ENCODE measurements around the gene EFNA2.
A peak's percentile ranks its signal among the peaks of the same experiment; 100 is the strongest.

EFNA2 gene

DNA sequence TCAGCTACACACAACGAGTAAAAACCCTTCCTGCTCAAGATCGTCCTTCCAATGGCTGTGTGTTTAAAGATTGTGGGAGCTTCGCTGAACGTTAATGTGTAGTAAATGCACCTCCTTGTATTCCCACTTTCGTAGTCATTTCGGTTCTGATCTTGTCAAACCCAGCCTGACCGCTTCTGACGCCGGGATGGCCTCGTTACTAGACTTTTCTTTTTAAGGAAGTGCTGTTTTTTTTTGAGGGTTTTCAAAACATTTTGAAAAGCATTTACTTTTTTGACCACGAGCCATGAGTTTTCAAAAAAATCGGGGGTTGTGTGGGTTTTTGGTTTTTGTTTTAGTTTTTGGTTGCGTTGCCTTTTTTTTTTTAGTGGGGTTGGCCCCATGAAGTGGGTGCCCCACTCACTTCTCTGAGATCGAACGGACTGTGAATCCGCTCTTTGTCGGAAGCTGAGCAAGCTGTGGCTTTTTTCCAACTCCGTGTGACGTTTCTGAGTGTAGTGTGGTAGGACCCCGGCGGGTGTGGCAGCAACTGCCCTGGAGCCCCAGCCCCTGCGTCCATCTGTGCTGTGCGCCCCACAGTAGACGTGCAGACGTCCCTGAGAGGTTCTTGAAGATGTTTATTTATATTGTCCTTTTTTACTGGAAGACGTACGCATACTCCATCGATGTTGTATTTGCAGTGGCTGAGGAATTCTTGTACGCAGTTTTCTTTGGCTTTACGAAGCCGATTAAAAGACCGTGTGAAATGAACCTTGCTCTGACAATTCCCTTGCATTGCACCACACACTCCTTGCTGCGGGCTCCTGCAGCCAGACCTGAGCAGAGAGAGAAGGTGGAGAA is 13.0 kb upstream of the EFNA2 start:
- DNase-seq (ENCODE audit: low spot score), result no peak

DNA sequence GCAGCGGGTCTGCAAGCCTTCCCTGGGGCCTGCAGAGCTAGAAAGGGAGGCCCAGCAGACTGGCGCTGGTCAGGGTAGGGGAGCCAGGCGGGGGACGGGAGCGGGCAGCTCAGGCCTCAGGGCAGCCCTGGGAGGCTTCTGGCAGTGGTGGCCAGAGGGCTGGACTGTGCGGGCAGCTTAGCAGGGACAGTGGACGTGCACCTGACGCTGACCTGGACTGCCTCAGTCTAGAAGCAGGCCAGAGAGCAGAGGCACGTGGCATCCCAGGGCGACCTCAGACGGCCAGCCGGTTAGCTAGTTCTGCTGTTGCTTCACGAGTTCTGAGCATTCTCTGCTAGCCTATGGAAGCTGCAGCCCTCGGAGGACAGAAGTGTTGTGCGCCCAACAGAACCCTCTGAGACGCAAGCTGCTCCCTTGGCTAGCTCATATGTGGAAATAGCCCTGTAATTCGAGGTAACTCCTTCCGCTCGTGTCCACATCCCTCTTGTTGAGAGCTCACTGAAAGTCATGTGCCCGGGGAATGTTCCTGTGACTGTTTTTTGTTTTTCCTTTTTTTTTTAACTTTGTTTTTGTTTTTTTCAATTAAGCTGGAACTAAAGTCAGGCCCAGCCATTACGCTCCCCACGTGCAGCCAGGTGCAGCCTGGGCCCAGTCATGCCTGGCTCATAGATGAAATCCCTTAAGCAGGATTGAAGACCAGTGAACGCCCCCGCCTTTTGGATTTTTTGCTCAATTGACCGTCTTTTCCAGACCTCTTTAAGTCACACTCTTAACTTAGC is 12.2 kb upstream of the EFNA2 start:
- DNase-seq (ENCODE audit: low spot score), result no peak

DNA sequence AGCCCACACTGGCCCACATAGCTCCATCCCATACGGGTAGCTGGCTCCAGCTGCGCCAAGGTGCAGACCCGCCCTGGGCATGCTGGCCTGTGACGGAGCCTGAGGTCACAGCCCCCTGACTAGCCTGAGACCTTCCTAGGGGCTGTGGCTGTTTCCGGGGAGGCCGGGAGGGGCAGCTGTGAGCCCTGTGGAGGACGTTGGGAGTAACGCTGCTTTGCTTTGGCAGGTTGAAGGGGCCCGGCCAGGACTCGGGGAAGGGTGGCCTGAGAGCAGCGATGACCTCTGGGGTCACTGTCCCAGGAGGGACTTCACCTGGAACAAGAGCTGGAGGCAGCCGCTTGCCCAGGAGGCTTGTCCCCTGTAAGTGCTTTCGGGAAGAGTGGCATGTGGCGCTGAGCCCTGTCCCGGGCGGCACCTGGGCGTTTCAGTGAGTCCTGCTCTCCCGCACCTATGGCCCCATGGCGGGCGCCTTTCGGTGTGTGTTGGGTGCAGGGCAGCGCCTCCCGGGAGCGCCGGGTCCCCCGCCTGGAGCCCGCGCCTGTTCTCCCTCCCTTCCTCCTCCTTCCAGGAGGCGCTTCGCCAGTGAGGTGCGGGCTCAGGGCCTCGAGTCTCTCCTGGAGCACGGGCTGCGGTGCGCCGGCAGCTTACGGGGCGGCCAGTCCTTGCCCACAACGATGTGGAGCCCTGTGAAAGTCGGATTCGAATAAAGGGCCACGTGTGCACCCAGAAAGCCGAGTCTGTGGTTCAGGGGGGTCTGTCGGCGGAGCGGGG is 11.4 kb upstream of the EFNA2 start:
- DNase-seq (ENCODE audit: low spot score), result no peak

DNA sequence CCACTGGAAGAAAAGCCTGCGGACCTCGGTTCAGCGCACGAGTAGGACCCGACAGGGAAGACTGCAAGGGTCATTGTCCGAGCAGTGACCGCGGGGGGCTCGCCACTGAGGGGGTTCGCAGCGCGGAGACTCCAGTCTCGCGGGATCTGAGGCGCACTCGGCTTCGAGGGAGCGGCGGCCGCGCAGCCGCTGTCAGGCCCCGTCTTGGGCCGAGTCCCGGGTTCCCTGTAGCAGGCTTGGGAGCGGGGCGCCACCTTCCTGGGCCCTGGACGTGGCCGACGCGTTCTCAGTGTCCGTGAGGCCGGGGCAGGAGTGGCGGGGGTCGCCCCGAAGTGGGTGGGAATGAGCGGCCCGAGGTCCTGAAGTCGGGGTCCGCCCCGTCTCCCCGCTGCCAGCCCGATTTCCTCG is 10.8 kb upstream of the EFNA2 start:
- DNase-seq (ENCODE audit: low spot score), result no peak

DNA sequence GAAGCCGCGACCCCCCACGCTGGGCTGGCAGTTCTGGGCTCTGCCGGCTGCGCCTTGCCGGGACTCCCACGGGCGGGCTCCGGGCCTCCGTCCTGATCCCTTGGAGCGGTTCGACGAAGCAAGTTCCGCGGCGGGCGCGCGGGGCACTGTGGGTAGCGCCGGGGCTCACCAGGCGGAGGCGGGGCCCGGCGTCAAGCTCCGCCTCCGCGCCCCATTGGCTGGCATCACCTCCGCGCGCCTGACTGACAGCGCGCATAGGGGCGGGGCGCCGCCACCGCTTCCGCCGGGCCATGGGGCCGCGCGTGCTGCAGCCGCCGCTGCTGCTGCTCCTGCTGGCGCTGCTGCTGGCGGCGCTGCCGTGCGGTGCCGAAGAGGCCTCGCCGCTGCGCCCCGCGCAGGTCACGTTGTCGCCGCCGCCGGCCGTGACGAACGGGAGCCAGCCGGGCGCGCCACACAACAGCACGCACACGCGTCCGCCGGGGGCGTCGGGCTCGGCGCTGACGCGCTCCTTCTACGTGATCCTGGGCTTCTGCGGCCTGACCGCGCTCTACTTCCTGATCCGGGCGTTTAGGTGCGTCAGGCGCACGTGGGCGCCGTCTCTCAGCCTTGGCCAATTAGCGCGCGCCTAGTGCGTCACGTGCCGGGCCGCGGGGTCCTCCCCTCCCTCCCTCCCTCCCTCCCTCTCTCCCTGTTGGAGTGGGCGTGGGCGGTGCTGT is 10.3 kb upstream of the EFNA2 start, which contains the start of gene FAM174C:
Gene FAM174C, plus strand, starts transcription at position 271 of the 716 bp plus-strand sequence. Its CDS starts 20 bp downstream, at position 291.
- peak; percentile 94 for DNase-seq (ENCODE audit: low spot score)

DNA sequence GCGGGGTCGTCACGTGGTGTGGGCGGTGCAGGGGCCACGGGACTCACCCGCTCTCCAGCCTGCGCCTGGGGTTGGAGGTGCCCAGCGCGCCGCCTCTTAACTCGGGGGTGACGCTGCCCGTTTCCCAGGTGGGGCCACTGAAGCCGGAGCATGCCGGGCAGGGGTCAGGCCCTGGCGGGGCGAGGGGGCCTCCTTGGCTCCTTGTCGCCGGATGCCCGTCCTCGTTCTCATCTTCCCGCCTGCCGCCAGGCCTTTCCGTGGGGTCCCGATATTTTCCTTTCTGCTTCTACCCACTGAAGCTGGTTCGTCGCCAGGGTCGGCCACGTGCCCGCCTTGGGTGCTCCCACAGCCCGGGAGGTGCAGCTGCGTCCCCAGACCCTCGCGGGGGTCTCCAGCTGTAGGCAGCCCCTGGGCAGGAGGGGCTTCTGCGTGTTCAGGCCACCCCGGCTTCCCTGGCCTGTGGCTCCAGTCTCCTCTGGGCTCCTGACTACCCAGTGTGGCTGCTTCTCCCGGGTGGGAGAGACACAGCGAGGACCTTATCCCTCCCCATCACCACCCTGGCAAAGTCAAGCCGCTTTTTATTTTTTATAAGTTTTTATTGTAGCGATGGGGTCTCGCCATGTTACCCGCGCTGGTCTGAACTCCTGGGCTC is 9.6 kb upstream of the EFNA2 start:
- peak; percentile 24 for DNase-seq (ENCODE audit: low spot score)

DNA sequence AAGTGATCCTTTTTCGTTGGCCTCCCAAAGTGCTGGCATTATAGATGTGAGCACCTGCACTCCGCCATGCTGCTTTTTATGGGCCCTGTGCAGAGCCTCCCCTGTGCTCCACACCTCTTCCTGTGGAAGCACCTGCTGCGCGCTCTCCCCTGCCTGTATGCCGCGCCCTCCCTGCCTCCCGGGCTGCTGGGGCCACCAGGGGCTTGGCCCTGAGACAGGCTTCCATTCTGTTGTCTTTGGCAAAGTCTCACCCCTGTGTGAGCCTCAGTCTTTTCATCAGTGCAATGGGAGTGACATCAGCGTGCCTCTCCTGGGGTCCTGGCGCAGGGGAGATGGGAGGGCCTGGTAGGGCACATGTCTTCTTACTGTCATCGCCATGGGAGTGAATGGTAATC is 9.0 kb upstream of the EFNA2 start:
- no peak for DNase-seq (ENCODE audit: low spot score)

DNA sequence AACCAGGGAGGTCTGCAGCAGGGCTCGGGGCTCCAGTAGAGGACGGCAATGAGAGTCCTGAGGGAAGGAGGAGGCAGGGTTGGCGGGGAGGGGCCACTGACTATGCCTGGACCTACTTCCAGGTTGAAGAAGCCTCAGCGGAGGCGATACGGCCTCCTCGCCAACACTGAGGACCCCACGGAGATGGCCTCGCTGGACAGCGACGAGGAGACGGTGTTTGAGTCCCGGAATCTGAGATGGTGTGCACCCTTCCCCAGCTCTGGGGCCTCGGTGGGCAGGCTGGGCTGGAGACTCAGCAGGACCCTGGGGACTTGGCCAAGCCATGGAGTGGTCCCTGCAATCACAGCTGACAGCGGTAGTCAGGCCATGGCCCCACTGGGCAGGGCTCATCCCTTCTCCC is 8.6 kb upstream of the EFNA2 start:
- DNase-seq (ENCODE audit: low spot score), result no peak

DNA sequence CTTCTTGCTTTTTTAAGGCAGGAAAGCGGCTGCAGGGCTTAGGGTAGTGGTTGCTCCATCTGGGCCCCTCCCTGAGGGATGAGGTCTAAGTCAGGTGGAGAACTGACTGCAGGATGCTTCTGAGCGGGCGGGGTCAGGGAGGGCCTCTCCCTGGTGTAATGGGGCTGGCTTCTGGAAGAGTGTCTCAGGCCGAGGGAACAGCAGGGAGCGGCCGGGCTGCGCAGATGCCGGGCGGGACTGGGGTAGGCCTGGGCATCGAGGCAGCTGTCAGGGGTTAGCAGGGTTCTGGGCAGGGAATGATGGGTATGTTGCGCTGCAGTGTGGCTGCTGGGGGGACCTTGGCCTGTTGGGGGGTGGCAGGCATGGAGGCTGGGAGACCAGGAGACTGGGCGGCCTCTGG is 7.6 kb upstream of the EFNA2 start:
- DNase-seq (ENCODE audit: low spot score), result no peak

DNA sequence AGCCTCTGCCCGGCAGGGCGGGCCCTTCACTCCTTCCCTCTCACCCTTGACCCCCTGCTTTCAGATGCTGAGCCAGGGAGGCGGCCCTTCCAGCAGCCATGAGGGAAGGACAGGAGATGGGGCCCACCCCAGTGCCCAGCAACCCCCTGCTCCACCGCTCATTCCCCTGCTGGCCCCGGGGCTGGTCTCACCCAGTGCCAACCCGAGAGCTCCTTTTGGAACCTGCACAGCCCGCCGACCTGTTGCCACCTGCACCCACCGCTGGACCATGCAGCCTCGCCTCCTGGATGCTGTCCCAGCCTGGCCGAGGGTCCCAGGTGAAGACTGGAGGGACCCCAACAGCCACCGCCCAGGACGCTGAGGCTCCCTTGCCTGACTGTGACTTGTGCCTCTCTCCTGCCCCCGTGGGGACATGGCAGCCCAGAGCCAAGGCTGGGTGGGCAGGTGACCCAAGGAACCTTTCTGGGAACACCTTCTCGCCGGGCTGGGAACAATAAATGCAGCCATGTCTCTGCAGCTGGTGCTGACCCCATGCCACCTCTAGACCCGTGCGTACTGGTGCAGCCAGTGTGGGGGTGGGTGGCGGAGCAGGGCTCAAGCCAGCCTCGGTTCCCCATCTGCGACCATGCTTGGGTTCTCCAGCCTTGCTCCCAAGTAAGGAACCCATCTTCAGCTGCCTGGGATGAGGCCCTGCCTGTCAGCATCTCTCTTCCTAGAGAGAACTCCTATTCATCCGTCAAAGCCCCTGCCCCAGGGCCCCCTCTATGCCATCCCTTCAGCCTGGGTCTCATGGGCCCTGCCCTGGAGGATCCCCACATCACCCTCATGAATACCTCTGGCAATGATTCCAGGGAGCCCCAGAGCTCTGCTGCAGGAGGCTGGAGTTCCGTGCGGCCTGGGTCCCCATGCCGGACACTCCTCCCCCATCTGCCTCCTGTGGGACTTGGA is 6.7 kb upstream of the EFNA2 start:
- no peak for DNase-seq (ENCODE audit: low spot score)

DNA sequence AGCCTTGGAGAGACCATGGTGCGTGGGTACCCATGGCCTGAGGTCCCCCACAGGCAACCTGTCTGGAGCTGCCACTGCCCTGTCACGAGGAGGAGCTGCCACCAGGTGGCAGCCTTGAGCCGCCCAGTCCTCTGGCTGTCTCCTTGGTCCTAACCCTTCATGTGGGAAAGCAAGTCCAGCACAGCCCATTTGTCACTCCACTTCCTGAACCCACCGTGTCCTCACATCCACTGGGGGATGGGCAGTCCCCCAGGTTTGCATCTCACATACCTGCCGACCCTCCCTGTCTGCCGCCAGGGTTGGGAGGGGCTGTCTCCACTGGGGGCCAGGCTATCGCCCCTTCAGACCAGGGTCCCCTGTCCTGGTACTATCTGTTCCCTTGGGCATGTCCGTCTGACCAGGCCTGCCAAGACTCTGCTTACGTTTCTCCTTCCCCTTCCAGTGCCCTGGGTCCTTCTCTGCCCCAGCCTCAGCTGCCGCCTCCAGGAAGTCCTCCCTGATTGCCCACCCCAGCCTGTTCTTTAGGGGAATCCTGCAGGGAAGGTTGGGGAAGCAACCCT is 5.8 kb upstream of the EFNA2 start:
- DNase-seq (ENCODE audit: low spot score), result peak; percentile 79

DNA sequence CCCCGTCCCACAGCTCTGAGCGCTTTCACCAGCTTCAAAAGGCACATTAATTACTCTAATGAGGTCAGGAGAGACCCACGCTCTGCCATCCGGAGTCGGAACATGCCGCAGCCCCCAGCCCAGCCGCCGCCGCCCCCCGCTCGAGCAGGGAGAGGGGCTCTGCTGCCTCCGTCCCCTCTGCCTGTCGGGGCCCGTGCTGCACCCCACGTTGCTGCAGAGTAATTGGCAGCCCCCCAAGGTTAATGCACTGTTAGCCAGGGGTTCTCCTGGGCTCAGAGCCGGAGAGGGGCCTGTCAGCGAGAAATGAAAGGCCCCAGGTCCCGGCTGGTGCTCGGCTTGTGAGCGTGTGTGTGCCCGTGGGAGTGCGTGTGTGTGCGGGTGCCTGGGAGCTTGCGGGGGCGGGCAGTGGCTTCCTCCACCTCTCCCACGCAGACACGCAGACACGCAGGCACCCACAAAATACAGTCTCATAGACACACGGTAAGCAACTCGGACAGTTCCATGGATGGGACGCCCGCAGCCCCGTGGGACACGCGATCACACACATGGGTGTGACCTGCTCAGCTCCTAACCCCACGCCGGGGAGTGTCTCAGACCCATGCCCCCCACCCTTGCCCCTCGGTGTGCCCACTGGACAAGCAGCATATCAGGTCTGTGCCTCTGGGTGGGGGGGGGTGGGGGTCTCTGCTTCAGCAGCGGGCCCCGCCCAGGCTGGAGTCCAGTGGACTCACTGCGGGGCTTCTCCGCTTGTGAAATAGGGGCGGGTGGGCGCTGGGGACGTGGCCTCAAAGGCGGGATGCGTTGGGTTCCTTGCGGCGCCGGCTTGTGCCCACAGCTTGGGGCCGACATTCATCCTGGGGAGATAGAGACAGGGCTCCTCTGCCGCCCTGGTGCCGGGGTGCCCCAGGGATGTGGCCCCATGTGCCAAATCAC is 4.8 kb upstream of the EFNA2 start:
- DNase-seq (ENCODE audit: low spot score), result no peak

DNA sequence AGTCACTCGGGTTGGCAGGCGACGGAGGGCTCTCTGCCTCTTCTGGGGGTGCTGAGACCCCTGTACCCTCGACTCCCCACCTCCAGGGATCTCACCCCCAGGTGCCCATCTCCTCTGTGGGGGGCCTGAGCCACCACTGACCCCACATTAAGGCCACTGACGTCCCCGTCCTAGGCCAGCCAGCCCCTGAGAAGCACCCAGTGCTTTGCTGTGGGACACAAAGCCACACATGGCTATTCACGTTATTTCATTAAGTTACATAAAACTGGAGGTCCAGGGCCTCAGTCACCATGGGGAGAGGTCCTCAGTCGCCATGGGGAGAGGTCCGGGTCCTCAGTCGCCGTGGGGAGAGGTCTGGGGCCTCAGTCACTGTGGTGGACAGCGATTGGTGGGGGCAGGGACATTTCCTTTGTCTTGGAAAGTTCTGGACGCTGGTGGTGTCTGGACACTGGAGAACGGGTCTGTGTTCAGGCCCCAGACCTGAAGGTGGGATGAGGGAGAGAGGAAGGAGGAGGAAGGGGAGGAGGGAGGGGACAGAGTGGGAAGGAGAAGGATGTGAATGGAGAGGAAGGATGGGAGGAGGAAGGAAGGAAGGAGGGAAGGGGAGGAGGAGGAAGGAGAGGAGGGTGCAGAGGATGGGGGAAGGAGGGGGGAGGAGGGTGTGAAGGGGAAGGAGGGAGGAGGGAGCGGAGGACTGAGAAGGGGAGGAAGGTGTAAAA is 3.9 kb upstream of the EFNA2 start:
- no peak for DNase-seq (ENCODE audit: low spot score)

DNA sequence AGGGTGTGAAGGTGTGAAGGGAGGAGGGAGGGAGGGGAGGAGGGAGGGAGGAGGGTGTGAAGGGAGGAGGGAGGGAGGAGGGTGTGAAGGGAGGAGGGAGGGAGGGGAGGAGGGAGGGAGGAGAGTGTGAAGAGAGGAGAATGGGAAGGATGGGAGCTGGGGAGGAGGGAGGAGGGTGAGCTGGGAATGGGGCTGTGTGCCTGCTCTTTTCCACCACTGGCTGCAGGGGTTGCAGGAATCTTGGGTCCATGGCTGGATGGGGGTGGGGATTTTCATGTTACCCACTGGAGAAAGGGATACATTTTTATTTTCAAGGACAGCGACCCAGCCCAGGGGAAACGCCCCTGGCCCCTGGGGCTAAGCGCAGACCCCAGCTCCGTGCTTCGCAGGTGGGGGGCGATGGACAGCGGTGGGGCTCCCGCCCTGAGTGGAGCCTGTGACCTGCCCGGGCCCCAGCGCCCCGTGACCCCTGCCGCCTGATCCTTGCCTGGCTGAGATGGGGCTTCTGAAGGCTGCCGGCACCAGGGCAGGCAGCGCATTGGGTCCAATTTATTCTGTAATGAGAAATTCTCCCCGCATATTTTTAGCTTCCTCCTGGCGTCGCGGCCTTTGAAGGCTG is 3.0 kb upstream of the EFNA2 start:
- no peak for DNase-seq (ENCODE audit: low spot score)

DNA sequence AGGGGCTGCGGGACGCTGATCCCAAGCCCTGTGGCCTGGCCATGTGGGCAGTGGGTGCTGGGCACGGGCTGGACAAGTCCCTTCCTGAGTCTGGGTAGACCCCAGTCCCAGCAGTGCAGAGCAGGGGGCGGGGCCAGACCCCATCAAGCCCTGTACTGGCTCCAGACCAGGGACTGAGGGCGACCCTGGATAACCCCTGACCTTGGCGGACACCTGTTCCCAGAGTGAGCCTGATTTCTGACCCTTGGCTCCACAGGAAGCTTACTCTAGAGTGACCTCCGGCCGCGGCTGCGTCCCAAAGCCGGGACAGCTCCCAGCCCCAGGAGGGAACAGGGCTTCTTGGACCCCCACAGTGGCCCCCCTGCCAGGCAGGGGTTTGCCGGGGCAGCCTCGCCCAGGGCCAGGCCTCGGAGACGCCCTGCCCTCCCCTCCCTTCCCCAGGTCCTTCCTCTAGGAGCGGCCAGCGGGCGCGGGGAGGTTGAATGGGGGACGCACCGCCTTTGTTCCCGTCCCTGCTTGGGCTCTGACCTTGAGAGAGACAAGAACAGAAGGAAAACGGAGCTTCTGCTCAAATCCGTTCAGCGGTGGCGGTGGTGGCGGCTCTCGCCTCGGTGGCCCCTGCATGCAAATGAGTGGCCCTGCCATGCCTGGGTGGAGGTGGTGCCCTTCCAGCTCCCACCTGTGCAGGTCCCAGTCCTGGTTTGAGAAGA is 2.3 kb upstream of the EFNA2 start:
- DNase-seq (ENCODE audit: low spot score), result no peak

DNA sequence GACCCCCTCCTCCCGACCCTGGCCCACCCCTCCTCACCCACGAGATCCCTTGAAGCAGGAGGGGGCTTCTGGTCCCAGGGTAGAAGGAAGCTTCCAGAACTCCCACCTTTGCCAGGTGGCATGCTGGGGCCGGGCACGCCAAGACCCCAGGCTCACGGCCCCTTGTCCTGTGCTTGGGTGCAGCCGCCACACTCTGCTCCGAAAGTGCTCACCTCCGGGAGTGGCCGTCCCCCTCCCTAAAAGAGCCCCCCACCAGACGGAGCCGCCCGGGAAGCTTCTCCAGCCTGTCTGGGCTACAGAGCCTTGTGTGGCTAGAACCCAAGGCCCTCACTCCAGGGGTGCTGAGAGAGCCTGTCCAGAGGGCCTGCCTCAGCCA is 1.8 kb upstream of the EFNA2 start:
- no peak for DNase-seq (ENCODE audit: low spot score)
